SK-N-SH (cell line): ENCODE measurements around the gene TMEM231.

Experiments used
- EP300 ChIP-seq, 2 experiments: IDR thresholded peaks; 2 replicates each; pipeline versions ENCODE4 v1.4.0 to v1.6.1; 2012; ENCODE audit warnings: borderline replicate concordance in 1 of 2, low read depth in 1 of 2, low read length in 1 of 2
- NFIC ChIP-seq: IDR thresholded peaks from 2 replicates; pipeline ENCODE4 v1.4.0; 2012; ENCODE audit warnings: borderline replicate concordance
- POLR2AphosphoS5 ChIP-seq: IDR thresholded peaks from 2 replicates; pipeline ENCODE4 v1.6.1; 2012; ENCODE audit warnings: low read depth, low read length
- RAD21 ChIP-seq: IDR thresholded peaks from 2 replicates; pipeline ENCODE4 v1.6.1; 2012; ENCODE audit warnings: mild to moderate bottlenecking, low read length
- RFX5 ChIP-seq: IDR thresholded peaks from 2 replicates; pipeline ENCODE4 v1.6.1; 2012; ENCODE audit warnings: mild to moderate bottlenecking, improper control_type of control experiment, low read length
- SIN3A ChIP-seq: IDR thresholded peaks from 2 replicates; pipeline ENCODE4 v1.6.1; 2012; ENCODE audit warnings: low read depth, mild to moderate bottlenecking, low read length, moderate library complexity, borderline replicate concordance
- USF2 ChIP-seq: fragments of 150-350 bp; IDR thresholded peaks from 2 replicates; pipeline ENCODE4 v1.6.1; 2017; ENCODE audit warnings: antibody characterized with exemption, low read length, low read depth, borderline replicate concordance
- TF ChIP-seq, protein P1 (sequence below): fragments of 200-600 bp; sonication (generic); IDR thresholded peaks from 2 replicates; pipeline ENCODE4 v1.6.1; 2017; ENCODE audit warnings: antibody characterized with exemption, mild to moderate bottlenecking, moderate library complexity
- TF ChIP-seq, protein P2 (sequence below): IDR thresholded peaks from 2 replicates; pipeline ENCODE4 v1.4.0; 2012; ENCODE audit warnings: low read depth

GRCh38 chr16:75566040-75566757 is 10.1 kb upstream of the TMEM231 start, which contains the start of gene GABARAPL2:
- no peak; a peak in 1 of 4 replicates for TF ChIP-seq EP300 (IDR thresholded peaks at IDR 0.05; ENCODE audit: borderline replicate concordance in 1 of 2, low read depth in 1 of 2, low read length in 1 of 2)
- no peak for TF ChIP-seq USF2
- peak; percentile 74 for TF ChIP-seq POLR2AphosphoS5
- TF ChIP-seq RFX5 = no peak
- TF ChIP-seq, protein P1, sequence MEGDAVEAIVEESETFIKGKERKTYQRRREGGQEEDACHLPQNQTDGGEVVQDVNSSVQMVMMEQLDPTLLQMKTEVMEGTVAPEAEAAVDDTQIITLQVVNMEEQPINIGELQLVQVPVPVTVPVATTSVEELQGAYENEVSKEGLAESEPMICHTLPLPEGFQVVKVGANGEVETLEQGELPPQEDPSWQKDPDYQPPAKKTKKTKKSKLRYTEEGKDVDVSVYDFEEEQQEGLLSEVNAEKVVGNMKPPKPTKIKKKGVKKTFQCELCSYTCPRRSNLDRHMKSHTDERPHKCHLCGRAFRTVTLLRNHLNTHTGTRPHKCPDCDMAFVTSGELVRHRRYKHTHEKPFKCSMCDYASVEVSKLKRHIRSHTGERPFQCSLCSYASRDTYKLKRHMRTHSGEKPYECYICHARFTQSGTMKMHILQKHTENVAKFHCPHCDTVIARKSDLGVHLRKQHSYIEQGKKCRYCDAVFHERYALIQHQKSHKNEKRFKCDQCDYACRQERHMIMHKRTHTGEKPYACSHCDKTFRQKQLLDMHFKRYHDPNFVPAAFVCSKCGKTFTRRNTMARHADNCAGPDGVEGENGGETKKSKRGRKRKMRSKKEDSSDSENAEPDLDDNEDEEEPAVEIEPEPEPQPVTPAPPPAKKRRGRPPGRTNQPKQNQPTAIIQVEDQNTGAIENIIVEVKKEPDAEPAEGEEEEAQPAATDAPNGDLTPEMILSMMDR = no peak
- TF ChIP-seq, protein P2, sequence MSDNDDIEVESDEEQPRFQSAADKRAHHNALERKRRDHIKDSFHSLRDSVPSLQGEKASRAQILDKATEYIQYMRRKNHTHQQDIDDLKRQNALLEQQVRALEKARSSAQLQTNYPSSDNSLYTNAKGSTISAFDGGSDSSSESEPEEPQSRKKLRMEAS = no peak
- no peak for TF ChIP-seq RAD21
- TF ChIP-seq SIN3A = 0 out of 2 replicates have a peak, but pooled peaks have one; percentile 12
- peak; percentile 78 for TF ChIP-seq NFIC
